HTR-8/SVneo (cell line): ENCODE measurements around the gene OGFR.
A peak's percentile ranks its signal among the peaks of the same experiment; 100 is the strongest.

Source experiments
- DNase-seq: peaks from one replicate; pipeline ENCODE4 v3.0.0; 2011; ENCODE audit warnings: low spot score, mixed read lengths; ENCODE audit not compliant: insufficient read length
- FAIRE-seq: peaks from 2 replicates; lab custom pipeline; 2011; peaks lifted over from hg19 to GRCh38; lab: Jason Lieb, UNC

OGFR gene

DNA sequence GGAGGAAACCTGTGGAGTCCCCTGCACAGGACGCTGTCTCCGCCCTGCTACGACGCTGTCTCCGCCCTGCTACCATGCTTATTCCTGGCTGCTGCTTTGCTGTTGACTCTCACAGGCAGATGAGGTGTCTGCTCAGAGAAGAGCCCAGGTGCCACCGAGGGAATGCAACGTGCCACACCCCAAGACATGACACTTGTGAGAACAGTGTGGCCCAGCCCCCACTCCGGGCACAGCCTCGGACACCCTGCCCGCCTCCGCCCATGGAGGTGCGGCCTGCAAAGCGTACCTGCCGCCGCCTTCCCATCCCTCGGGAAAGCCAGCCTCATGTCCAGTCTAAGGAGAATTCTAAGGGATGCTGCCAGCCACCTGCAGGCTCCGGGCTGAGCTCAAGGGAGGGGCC lies 23.9 kb upstream of the OGFR start:
- FAIRE-seq (peak; percentile 40), DNase-seq (no peak)

DNA sequence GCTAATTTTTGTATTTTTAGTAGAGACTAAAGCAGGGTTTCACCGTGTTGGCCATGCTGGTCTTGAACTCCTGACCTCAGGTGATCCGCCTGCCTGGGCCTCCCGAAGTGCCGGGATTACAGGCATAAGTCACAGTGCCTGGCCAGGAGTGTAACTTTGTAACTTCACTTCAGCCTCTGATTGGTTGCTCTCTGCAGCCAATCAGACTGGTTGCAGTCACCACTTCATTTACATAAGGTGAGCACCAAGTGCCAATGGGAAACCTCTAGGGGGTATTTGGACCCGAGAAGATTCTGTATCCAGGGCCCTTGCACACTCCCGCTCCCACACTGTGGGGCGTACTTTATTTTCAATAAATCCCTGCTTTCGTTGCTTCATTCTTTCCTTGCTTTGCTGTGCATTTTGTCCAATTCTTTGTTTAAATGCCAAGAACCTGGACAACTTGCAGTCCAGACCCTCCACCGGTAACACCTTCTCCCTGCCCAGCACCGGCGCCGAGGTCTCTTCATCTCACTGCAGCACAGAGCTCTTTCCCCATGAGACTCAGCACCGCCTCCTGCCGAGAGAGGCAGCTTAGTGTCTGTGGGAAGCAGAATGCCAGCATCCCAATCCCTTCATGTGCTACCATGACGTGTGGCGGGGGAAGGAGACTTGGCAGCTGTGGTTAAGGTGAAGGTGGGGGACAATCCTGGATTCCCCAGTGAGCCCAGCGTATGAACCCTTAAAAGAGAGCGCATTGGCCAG lies 22.3 kb upstream of the OGFR start:
- DNase-seq: no peak
- FAIRE-seq: peak; percentile 74

DNA sequence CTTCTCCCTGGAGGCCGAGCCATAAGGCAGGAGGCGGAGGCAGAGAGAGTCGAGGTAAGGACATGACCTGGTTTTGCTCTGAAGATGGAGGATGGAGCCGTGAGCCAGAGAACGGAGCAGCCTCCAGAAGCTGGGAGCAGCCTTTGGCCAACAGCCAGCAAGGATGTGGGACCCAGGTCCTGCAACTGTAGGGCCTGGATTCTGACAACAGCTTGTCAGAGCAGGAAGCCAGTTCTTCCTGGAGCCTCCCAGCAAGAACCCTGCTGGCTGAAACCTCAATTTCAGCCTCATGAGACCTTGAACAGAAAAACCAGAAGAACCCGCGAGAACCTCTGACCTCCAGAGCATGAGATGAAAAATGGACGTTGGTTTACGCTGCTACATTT lies 21.7 kb upstream of the OGFR start:
- DNase-seq: no peak
- peak; percentile 48 for FAIRE-seq

DNA sequence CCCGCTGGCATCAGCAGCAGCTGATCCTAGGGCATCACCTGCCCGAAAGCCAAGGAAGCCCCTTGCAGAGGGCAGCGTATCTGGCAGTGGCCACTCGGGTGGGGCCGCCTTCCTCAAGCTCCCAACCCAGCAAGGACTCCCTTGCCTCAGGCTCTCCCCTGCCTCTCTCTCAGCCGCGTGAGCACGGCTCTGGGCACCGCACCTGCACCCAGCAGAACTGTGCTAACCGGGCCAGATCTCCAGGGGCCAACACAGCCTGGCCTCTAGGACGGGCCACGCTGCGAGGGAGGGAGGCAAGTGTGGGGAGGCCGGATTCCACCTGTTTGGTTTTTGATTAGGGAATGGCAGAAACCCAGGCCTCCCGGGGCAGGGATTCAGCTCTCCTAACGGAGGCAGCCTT lies 20.1 kb upstream of the OGFR start:
- peak; percentile 9 for FAIRE-seq
- no peak for DNase-seq

DNA sequence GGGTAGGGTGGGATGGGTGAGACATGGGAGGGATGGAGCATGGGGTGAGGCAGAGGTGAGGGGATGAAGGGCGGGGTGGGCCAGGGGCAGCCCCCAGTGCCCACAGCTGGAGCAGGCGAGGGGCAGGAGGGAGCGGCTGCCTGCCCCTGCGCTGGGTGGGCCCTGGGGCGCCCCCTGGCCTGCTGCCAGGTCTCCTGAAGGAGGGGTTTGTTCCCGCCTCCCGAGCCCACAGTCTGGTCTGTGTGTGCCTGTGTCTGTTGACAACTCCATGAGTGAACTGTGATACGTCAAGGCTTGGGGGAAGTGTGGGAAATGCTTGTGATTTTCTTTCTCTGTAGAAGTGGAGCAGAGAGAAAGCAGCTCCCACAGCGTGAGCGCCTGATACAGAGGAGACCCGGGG lies 19.2 kb upstream of the OGFR start:
- DNase-seq (no peak), FAIRE-seq (no peak)

DNA sequence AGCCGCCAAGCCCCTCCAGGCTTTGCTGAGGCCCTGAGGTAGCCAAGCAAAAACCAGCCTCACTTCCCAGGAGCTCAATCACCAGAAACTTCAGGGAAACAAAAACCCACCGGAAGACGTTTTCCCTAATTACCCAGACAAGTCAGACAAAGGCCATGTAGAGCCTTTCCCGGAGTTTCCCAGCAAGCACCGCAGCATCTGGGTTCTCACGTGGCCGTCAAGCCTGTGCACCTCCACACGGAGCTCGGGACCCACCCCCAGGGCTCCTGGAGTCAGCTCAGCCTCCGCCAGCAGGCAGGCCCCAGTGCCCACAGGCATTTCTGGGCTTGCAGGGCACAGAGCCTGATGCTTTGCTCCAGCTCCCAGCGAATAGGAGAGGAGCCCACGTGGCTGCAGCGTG lies 18.5 kb upstream of the OGFR start:
- DNase-seq (no peak), FAIRE-seq (no peak)

GRCh38 chr20:62787321-62787720 lies 17.3 kb upstream of the OGFR start:
- DNase-seq (no peak), FAIRE-seq (no peak)

DNA sequence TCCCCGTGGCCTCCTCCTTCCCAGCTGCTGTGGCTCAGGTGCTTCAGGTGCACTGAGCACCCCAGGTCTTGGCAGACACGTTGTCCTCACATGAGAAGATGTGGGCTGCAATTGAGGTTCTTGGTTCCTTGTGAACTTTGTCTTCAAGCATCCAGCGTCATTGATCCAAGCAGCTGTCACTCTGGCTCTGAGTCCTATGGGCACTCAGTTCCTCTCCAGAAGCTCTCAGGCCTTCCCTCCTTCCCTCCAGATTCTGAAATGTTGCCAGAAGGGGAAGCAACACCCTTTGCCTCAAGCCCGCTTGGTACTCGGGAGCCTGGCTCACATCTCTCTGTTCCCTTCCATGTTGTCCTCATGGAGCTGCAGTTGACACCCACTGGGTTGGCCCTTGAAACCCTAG lies 16.8 kb upstream of the OGFR start:
- FAIRE-seq: no peak

DNA sequence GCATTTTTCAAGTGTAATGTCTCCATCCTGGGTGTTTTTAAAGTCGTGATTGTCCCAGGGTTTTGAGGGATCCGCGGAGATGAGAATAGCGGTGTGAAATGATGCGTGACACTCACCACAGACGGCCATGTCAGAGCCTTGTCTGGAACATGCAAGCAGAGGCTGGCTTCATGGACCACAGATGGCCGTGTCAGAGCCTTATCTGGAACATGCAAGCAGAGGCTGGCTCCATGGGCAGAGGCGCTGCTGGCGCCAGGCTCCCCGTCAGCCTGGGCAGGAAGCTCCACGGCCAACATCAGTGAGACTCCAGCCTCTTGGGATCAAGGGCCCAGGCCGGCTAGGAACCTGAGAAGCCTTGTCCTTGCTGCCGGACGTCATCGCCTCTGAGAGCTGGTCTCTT lies 16.0 kb upstream of the OGFR start:
- DNase-seq (no peak), FAIRE-seq (no peak)

More for the DNA sequence above, 16.8 kb upstream of the OGFR start:
- no peak for DNase-seq

DNA sequence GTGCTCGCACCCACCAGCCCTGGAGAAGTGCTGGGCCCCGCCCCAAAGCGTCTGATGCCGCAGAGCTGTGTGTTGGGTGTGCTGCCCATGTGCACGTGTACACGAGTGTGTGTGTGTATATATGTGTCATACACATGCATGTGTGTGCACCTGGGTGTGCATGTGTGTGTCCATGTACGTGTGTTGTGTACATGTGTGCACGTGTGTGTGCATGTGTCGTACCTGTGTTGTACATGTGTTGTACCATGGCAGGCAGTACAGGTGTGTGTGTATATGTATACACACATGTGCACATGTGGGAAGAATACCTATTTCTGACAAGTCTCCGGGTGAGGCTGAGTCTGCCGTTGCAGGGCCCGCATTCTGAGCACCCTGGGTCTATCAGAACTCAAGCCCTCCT lies 14.6 kb upstream of the OGFR start:
- FAIRE-seq (peak; percentile 99), DNase-seq (no peak)

GRCh38 chr20:62791301-62792181 lies 13.1 kb upstream of the OGFR start:
- DNase-seq: peak; percentile 99
- peak; percentile 91 for FAIRE-seq

DNA sequence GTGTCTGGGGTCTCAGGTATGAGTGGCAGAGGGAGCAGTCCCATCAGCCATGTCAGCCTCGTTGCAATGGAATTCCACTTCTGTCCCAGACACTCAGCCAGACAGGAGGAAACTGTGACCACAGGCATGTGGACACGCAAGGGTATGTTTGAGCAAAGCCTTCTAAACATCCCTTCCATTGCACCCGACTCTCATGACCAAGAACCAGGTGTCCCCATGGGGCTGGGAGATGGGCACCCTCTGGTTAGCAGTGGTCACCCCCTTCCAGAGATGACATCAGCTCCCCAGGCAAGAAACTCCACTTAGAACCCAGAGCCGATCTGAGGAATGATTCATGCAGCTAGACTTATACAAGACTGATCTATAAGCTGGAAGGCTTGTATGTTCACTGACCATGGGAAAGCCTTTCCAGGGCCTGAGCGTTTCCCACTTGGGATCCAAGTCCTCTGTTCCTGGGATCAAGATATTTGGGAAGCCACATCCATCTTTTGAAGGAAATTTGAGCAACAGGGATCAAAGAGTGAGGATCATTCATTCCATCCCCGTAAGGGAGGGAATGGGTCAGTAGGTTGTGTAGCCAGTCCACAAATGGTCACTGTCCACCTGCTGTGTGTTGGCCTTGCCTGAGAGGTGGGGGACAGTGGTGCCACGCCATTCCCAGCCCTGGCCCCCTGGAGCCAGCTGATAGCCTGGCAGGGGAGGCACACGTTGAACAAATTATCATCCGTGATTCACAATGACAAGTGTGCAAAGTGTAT lies 12.3 kb upstream of the OGFR start:
- DNase-seq (no peak), FAIRE-seq (peak; percentile 59)

GRCh38 chr20:62792940-62793756 lies 11.5 kb upstream of the OGFR start:
- FAIRE-seq (peak; percentile 51), DNase-seq (no peak)

DNA sequence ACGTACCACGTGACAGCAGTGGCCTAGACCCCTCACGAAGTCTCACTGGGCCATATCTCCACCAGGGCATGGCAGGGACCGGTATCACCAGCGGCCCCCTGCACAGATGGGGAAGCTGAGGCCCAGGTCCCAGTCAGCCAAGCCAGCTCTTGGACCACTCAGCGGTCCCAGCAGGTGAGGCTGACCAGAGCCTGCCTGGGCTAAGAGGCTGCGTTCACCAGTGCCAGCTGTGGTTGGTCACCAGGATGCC lies 11.0 kb upstream of the OGFR start:
- FAIRE-seq (no peak), DNase-seq (no peak)

DNA sequence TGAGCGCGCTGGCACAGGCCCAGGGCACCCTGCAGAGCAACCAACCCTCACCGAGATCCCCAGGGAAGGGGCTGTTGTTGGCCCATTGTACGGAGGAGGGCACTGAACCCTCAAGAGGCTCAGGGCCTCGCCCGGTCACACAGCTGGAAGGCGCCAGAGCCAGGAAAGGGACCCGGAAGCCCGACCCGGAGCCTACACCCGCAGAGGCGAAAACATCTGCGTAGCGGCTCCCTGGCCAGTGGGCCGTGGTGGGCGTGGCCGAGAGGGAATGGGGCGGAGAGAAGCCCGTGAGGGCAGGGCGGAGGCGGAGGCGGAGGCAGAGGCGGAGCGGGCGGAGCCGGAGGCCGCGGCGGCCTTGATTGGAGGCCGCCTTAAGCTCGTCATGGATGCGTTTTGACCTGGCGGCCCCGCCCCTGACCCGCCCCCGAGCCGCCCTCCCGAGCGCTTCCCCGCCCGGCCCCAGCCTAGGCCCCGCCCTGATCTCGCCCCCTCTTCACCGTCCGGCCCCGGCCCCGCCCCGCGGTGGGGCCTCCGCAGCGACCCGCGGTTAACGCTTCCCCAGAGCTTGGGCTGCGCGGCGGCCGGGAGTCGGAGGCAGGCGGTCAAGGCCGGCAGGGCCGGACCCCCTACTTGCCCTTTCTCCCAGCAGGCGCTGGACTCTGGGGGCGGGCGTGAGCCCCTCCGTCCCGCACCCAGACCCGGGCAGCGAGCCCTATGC lies 10.5 kb upstream of the OGFR start:
- FAIRE-seq (peak; percentile 99), DNase-seq (peak; percentile 99)

DNA sequence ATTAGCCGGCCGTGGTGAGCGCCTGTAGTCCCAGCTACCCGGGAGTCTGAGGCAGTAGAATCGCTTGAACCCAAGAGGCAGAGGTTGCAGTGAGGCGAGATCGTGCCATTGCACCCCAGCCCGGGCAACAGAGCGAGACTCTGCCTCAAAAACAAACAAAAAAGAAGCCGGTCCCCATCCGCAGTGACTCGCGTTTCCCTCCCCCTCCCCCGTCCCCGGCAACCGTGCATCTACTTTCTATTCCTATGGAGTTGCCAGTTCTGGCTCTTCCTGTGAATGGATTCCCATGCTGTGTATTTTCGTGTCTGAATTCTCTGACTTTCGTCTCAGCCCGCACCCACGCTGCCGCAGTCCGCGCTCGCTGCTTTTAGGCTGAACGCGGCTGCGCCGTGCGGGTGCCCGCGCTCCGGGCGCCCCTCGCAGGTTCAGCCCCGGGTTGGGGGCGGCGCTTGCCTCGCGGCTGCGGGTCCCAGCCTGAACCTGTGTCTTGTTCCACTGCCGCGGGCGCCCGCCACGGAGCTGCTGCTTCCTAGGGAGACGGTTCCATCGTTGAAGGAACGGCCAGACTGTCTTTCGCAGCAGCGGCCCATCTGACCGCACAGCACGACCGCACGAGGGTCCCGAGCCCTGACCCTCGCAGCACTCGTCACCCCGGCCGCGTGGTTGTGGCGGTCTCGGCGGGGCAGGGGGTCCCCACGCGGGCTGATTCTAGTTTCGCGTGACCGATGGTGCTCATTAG lies 9.4 kb upstream of the OGFR start:
- peak; percentile 92 for FAIRE-seq
- peak; percentile 79 for DNase-seq

DNA sequence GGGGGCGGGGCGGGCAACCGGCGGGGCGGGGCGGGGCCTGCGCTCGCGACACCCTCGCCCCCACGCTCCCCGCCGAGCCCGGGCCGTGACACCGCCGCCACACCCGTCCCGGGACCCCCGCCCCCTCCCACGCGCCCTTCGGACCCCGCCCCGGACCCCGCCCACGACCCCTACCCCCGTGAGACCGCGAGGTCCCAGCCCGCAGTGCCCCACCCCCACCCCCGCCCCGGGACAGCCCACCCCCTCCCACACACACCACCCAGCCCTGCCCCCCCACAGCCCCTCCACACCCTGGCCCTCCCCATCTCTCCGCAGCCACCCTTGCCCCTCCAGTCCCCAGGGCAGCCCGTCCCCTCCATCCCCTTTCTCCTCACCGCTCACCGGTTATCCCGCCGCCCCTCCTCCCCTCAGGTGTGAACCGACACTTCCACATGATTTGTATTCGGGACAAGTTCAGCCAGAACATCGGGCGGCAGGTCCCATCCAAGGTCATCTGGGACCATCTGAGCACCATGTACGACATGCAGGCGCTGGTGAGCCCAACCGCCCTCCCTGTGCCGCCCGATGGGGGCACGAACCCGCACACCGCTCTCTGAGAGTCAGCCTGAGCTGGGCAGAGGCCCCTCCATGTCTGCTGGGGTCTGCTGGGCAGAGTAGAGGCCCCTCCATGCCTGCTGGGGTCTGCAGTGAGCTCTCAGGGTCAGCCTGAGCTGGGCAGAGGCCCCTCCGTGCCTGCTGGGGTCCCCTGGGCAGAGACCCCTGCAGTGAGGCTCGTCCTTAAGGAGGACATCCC lies 7.7 kb upstream of the OGFR start:
- DNase-seq: no peak
- FAIRE-seq: no peak
